Epidermal melanocyte (primary cell): ENCODE data around the gene MOV10.
A peak's percentile ranks its signal among the peaks of the same experiment; 100 is the strongest.
"Not testable (repeated sequence)": the region's sequence is repeated elsewhere in the genome, so short reads cannot be mapped to it uniquely, and the experiment has no call there.

ENCODE experiments used
- DNase-seq: peaks from one replicate; pipeline ENCODE4 v3.0.0; 2011; ENCODE audit warnings: low spot score; ENCODE audit not compliant: insufficient read length

The MOV10 gene, protein sequence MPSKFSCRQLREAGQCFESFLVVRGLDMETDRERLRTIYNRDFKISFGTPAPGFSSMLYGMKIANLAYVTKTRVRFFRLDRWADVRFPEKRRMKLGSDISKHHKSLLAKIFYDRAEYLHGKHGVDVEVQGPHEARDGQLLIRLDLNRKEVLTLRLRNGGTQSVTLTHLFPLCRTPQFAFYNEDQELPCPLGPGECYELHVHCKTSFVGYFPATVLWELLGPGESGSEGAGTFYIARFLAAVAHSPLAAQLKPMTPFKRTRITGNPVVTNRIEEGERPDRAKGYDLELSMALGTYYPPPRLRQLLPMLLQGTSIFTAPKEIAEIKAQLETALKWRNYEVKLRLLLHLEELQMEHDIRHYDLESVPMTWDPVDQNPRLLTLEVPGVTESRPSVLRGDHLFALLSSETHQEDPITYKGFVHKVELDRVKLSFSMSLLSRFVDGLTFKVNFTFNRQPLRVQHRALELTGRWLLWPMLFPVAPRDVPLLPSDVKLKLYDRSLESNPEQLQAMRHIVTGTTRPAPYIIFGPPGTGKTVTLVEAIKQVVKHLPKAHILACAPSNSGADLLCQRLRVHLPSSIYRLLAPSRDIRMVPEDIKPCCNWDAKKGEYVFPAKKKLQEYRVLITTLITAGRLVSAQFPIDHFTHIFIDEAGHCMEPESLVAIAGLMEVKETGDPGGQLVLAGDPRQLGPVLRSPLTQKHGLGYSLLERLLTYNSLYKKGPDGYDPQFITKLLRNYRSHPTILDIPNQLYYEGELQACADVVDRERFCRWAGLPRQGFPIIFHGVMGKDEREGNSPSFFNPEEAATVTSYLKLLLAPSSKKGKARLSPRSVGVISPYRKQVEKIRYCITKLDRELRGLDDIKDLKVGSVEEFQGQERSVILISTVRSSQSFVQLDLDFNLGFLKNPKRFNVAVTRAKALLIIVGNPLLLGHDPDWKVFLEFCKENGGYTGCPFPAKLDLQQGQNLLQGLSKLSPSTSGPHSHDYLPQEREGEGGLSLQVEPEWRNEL

DNA sequence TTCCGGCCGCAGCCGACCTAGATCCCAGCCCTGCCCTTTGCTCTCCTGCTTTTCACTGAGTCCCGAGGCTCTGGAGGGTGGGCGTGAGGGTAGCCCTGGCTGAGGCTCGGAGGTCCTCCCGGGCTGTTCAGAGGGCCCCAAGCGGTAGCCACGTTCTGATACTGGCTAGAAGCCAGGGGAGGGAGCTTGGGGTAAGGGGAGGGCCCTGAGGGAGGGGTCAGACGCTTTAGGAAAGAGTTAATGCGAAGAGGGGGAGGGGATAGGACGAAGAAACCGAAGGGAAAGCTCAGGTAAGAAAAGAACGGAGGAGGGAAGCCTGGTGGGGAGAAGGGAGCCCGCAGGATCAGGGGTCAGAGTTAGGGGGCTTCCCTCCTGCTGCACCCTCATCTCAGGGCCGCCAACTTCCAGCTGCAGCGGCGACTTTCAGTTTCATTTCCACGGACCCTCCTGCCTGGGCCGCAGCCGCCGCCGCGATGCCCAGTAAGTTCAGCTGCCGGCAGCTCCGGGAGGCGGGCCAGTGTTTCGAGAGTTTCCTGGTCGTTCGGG lies at the start of gene MOV10:
Gene MOV10, plus strand, starts transcription at position 220 of the 546 bp plus-strand sequence. Its CDS starts 254 bp downstream, at position 474.
- DNase-seq: peak; percentile 48

DNA sequence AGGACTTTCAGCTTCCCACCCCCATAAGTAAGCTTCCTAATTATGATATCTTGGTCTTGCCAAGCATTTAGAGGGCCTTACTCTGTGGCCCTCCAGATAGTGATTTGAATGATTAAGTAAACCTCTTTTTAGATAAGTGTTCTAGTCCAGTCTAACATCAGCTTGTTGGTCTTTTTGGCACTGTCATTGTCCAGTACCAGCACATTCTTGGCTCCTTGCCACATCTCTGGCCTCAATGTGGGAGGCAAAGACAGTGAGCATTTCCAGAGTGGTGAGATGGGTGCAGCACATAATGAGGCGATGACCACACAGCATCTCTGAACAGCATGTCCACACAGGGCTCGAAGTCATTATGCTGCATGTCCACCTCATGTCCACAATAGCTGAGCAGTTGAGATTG lies 48.8 kb upstream of the MOV10 start:
- DNase-seq: no peak

DNA sequence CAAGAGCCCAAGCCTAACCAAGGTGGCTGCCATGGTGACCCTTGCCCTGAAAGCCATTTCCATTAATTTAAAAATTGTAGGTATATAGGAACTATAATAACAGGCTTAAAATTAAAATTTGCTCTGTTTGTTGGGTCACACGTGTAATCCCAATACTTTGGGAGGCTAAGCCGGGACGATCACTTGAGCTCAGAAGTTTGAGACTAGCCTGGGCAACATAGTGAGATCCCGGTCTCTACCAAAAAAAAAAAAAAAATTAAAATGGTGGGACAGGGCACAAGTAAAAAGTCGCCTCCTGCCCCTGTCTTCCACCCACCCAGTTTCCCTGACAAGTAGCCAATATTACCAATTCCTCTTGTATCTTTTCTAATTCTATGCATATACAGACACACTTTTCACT lies 48.3 kb upstream of the MOV10 start:
- no peak for DNase-seq

DNA sequence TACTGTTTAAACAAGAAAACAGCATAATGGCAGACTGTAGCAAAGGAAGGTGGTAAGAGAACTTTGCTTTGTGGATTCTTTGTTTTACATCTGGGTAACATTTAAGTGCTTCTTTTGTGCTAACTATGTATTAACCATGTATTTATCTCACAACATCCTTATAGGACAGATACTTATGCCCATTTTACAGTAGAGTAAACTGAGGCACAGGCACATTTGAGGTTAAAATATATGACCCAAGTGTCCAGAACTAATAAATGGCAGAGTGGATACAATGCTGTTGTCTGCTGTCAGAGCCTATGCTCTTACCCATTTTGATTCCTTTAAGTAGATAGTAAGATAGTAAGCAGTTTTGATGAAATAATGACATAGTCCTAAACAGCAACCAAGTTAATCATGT lies 47.6 kb upstream of the MOV10 start:
- DNase-seq: no peak

DNA sequence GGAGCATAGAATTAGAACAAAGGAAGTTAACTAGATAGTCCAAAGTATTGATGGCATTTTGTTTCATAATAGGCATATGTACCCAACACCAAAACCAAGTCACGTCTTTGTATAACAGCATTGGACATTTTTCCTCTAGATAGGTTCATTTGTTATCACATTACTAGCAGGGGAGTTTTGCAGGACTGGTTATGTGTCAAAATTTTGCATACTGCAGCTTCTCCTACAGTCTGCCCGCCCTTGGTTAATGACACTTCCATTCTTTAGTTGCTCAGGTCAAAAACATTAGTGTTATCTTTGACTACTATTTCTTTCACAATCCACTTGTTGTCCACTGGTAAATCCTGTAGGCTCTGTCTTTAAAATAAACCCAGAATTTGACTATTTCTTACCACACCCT lies 45.9 kb upstream of the MOV10 start:
- DNase-seq: no peak

DNA sequence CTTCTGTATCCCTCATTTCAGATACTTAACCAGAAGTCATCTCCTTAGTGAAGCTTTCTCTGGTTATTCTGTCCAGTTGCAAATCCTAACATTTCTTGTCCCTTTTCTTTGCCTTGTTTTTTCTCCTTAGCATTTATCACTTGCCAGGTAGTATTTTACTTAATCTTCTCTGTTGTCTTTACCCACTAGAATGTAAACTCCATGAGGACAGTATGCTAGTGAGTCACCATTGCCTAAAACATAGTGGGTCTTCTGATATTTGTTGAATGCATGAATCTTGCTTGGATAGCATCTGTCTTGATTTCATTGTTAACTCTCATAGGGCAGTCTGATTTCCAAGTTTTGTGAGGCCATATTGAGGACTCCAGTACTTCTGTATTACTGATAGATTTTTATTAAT lies 45.2 kb upstream of the MOV10 start:
- DNase-seq: no peak

DNA sequence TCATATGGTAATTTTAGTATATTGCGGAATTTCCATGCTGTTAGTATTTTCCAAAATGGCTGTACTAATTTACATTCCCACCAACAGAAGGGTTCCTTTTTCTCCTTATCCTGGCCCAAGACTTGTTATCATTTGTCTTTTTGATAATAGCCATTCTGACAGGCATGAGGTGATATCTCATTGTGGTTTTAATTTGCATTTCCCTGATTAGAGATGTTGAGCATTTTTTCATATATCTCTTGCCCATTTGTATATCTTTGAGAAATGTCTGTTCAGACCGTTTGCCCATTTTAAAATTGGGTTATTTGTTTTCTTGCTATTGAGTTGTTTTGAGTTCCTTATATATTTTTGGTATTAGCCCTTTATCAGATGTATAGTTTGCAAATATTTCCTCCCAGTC lies 40.8 kb upstream of the MOV10 start:
- DNase-seq: no peak

DNA sequence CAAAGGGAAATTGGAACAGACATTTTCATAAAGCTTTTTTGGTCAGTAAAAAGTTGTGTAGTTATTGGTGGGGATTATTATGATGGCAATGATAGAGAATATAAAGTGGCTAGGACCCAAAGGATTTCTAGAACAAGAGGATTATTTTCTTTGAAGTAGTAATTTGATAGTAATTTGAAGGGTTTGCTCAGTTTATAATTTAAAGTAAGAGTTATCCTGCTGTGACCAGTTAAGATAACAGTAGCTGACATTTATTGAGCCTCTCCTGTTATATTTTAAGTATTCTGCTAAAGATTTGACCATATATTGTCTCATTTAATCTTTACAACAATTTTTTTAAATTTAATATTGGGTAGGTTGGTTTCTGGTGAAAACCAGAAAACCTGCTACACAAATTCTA lies 40.1 kb upstream of the MOV10 start:
- no peak for DNase-seq

DNA sequence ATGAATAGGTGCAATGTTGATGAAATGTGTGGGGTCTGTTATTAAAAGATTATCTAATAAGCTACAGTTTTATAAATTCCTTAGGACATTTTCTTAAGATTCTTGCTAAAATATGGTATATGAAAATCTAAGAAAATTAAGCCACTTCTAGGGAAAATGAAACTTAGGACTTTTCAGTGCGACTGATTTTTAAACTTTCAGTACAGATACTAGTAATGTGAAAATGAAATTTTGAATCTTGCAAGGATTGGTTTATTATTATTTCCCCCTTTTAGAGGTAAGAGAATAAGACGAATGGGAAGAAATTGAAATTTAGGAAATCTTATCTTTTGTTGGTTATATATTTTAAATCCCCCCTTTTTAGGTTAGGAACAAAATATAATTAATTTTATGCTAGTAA lies 38.4 kb upstream of the MOV10 start:
- no peak for DNase-seq

DNA sequence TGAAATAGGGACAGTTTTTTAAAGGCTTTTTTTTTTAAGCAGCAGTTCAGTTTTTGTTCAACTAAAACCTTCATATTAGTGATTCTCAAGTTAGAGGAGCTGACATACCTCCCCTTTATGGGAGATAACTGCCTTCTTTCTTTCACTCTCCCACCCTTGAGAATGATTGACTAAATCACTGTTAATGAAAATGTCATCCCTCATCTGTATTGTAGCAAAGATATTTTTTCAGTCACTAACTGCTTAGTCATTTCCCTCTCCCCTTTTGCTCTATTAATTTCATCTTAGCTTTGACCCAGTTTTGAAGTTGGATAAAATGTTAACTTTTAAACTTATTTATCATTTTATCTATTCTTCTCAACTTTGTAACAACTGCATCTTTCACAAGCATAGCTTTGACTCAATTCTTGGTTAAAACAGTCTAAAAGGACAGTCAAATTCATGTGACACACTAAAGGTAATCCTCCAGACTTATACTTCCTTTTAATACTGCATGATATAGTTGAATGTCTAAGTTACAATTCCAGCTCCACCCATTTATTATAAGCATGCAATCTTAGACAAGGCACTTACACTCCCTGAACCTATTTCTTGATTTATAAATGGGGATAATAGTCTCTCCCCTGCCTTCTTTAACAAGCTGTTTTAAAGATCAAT lies 37.7 kb upstream of the MOV10 start:
- no peak for DNase-seq

DNA sequence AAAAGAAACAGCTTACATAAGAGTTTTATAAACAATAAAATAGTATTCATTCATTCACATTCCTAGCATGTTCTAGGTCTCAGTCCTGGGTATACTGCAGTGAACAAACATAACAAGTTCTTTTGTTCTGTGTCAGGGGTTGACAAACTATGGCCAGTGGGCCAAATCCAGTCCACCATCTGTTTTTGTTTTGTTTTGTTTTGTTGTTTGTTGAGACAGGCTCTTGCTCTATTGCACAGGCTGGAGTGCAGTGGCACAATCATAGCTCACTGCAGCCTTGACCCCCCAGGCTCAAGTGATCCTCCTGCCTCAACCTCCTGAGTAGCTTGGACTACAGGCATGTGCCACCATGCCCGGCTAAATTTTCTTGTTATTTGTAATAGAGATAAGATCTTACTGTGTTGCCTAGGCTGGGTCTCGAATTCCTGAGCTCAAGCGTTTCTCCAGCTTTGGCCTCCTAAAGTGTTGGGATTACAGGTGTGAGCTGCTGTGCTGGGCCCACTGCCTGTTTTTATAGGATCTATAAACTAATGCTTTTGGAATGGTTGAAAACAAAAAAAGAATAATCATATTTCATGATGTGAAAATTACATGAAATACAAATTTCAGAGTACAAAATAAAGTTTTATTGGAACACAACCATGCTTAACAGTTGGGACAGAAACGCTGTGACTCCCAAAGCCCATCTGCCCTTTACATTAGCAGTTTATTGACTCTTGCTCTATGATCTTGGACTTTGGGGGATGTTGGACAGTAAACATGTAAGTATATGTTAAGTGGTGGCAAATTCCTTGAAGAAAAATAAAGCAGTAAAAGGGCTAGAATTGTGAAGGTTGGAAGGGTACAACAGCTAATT lies 37.0 kb upstream of the MOV10 start:
- peak; percentile 80 for DNase-seq

DNA sequence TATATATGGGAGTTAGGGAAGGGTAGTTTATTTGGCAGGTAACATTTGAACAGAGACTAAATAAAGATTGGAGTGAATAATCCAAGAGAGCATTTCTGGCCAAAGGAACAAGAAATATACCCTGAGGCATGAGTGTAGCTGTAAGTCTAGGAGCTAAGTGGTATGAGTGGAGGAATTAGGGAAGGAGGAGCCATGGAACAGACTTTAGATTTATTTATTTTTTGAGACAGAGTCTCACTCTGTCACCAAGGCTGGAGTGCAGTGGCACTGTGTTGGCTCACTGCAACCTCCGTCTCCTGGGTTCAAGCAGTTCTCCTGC lies 36.4 kb upstream of the MOV10 start:
- DNase-seq: no peak

DNA sequence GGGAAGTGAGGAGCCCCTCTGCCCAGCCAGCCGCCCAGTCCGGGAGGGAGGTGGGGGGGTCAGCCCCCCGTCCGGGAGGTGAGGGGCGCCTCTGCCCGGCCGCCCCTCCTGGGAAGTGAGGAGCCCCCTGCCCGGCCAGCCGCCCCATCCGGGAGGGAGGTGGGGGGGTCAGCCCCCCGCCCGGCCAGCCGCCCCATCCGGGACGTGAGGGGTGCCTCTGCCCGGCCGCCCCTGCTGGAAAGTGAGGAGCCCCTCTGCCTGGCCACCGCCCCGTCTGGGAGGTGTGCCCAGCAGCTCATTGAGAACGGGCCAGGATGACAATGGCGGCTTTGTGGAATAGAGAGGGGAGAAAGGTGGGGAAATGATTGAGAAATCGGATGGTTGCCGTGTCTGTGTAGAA lies 34.0 kb upstream of the MOV10 start:
- not testable (repeated sequence) for DNase-seq

DNA sequence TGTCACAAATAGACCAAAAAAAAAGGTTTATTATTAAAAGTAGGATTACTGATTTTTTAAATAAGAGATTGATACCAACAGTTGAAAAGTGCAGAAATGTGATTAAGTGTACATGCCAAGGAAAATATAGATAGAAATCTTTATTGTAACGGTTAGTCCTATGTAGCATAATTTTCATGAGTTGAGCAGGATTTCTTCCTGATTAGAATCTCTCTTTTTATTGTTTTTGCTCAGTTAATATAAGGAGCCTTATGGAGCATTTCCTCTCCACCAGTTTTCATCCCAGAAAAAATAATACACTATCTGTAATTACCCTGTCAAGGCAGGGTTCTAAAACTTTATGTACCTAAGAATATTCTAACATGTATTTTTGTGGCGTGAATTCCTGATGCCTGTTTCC lies 31.4 kb upstream of the MOV10 start:
- no peak for DNase-seq

DNA sequence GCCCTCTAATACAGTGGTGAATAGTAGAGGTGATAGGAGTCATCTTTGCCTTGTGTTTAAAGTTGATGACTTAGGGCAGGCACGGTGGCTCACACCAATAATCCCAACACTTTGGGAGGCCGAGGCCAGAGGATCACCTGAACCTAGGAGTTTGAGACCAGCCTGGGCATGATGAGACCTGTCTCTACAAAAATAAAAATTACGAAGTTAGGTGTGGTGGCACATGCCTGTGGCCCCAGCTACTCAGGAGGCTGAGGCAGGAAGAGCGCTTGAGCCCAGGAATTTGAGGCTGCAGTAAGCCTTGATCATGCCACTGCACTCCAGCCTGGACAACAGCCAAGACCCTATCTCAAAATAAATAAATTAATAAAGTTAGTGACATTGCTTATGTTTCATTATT lies 28.2 kb upstream of the MOV10 start:
- no peak for DNase-seq

DNA sequence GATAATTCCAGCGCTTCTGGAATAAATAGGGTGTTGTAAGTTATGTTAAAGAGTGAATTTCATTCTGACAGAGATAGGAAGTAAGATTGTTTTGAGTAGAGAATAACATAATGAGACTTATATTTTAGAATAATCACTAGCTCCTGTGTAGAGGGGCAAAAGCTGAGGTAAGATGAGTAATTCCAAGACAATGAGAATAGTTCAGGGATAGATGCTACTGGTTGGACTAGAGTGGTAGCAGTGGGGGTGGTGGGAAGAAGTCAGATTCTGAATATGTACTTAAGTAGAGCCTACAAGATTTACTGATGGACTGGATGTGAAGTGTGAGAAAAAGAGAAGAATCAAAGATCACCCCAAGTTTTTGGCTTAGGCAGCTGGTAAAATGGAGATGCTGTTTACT lies 23.3 kb upstream of the MOV10 start:
- no peak for DNase-seq

DNA sequence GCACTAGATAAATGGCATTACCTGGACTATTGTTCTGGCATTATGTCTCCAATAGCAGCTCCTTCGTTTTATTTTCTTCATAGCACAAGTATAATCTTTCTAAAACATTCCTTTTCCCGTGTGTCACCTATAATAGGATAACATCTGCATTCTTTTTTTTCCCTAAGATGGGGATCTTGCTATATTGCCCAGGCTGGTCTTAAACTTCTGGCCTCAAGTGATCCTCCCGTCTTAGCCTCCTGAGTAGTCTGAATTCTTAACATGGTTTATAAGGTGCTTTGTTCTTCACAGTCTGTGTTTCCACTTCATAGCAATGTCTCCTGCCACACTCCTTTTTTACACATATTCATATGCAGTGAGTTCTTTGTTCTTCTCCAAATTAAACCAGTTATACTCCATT lies 8.6 kb upstream of the MOV10 start:
- DNase-seq: no peak

DNA sequence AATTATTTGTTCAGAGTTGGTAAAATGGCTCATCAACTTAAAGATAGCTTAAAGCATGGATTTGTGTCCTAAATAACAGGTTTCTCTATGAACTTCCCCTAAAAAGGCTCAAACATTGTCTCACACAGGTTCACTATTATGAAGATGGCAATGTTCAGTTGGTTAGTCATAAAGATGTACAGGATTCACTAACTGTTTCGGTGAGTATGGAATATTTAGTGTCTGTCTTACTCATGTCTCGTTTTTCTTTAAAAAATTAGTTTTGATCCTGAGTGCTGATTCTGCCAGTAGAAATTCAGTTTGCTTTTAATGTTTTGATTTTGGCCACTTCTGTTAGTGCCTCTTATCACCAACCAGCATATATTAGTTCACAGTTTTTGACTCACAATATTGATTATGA lies 7.5 kb upstream of the MOV10 start:
- DNase-seq: no peak

DNA sequence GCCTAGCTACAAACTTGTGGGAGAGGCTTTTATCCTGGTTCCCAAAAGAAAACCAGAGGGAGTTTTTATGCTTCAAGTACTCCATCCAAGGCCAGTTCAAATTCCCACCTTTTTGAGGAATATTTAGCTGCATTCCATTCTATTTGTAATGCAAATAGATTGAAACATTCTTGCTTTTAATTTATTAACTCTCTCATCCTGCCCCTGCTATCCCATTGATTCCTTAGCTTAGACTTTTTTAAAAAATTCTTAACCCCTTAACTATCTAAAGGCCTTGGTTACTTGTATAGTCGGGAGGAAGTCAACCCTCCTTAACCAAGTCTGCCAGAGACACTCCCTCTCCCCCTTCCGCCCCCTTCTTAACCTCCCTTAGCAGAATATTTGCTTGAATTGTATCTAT lies 2.5 kb upstream of the MOV10 start:
- DNase-seq: no peak

DNA sequence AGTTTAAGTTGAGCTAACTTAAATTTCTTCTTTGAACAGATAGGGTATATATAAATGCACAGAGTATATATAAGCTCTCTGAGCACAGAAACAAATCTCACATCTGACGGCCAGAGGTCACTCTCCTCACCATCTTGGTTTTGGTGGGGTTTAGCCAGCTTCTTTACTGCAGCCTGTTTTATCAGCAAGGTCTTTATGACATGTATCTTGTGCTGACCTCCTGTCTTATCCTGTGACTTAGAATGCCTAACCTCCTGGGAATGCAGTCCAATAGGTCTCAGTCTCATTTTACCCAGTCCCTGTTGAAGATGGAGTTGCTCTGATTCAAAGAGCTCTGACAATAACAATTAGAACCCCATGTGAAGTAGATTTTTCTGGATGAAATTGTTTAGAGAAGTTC lies 1.6 kb upstream of the MOV10 start:
- no peak for DNase-seq
